Osteoblast (primary cell): Measurements from ENCODE around the gene NRGN. TPM values are rescaled to one million over a fixed set of nuclear protein-coding genes. Genes with fewer than 3 reads are reported as not detected.
A peak's percentile ranks its signal among the peaks of the same experiment; 100 is the strongest.

ENCODE experiments used
- DNase-seq: peaks from one replicate; pipeline ENCODE4 v3.0.0; 2011; ENCODE audit warnings: low spot score, mixed read lengths; ENCODE audit not compliant: insufficient read length; ENCODE audit errors: missing footprints
- H2AFZ ChIP-seq: 2 replicates; pipeline ENCODE4 v1.6.0; 2011; ENCODE audit warnings: mild to moderate bottlenecking, low read length
- H3K27ac ChIP-seq: 2 replicates; pipeline ENCODE4 v1.5.1; 2011; ENCODE audit warnings: mild to moderate bottlenecking, low read depth, low read length, moderate library complexity
- H3K27me3 ChIP-seq: 2 replicates; pipeline ENCODE4 v1.6.0; 2012; ENCODE audit warnings: mild to moderate bottlenecking, control low read depth, inconsistent platforms, low read length, moderate library complexity; ENCODE audit not compliant: insufficient read depth
- H3K36me3 ChIP-seq: 2 replicates; pipeline ENCODE4 v1.5.1; 2011; ENCODE audit warnings: mild to moderate bottlenecking, low read length, control low read depth, moderate library complexity; ENCODE audit not compliant: insufficient read depth
- H3K4me1 ChIP-seq: 2 replicates; pipeline ENCODE4 v1.5.1; 2011; ENCODE audit warnings: mild to moderate bottlenecking, low read length, control low read depth, moderate library complexity; ENCODE audit not compliant: insufficient read depth
- H3K4me2 ChIP-seq: 2 replicates; pipeline ENCODE4 v1.6.0; 2011; ENCODE audit warnings: mild to moderate bottlenecking, low read length; ENCODE audit not compliant: insufficient read depth
- H3K4me3 ChIP-seq: fragments of 200-600 bp; sonication (generic); 3 replicates; pipeline ENCODE4 v1.5.1; 2012; ENCODE audit warnings: mild to moderate bottlenecking, low read length, inconsistent platforms; ENCODE audit not compliant: insufficient read depth
- H3K79me2 ChIP-seq: 2 replicates; pipeline ENCODE4 v1.6.0; 2012; ENCODE audit warnings: mild to moderate bottlenecking, low read length, control low read depth, inconsistent platforms; ENCODE audit not compliant: insufficient read depth
- H3K9me3 ChIP-seq: 2 replicates; pipeline ENCODE4 v1.5.1; 2011; ENCODE audit warnings: low read depth, low read length, control low read depth
- H4K20me1 ChIP-seq: 2 replicates; pipeline ENCODE4 v1.6.0; 2012; ENCODE audit warnings: mild to moderate bottlenecking, low read length, control low read depth; ENCODE audit not compliant: insufficient read depth
- CTCF ChIP-seq: IDR thresholded peaks from 2 replicates; pipeline ENCODE4 v1.5.1; 2011; ENCODE audit warnings: mild to moderate bottlenecking, low read depth, low read length, moderate library complexity; ENCODE audit errors: extremely low read depth
- total RNA-seq: library from RNA; depleted of rRNA; stranded (reverse); fragments of >200 nt; gene quantifications from 2 replicates; pipeline ENCODE4 v1.2.3, GENCODE V29; 2012

NRGN gene
- total RNA-seq, 1 donor = under 0.01 TPM

GRCh38 chr11:124745270-124745834 lies 5.6 kb downstream of the NRGN start:
- DNase-seq = no peak
- Histone ChIP-seq H3K4me2 (peak overlapping the region; percentile 96), H3K9me3 (no peaks in the 10 kb centered on the region), H3K36me3 (no peaks in the 10 kb centered on the region), H4K20me1 (no peaks in the 10 kb centered on the region), H3K27me3 (peaks cover 62% of the 10 kb centered on the region), H3K27ac (no peak overlapping the region), H3K4me3 (no peak overlapping the region), H3K79me2 (no peaks in the 10 kb centered on the region), H3K4me1 (peaks cover 12% of the 10 kb centered on the region), H2AFZ (no peak overlapping the region)
- TF ChIP-seq CTCF = no peak

GRCh38 chr11:124745835-124746620 lies 6.3 kb downstream of the NRGN start:
- DNase-seq = peak; percentile 88
- H2AFZ ChIP-seq = peak overlapping the region; percentile 93
- no peak for TF ChIP-seq CTCF
- H3K27me3 ChIP-seq = peaks cover 58% of the 10 kb centered on the region
- H3K4me2 ChIP-seq = peak overlapping the region; percentile 96
- no peak overlapping the region for H3K27ac ChIP-seq
- H3K36me3 ChIP-seq = no peaks in the 10 kb centered on the region
- peaks cover 12% of the 10 kb centered on the region for H3K4me1 ChIP-seq
- H3K9me3 ChIP-seq = no peaks in the 10 kb centered on the region
- no peaks in the 10 kb centered on the region for H3K79me2 ChIP-seq
- H3K4me3 ChIP-seq = peak overlapping the region; percentile 79
- H4K20me1 ChIP-seq = no peaks in the 10 kb centered on the region

GRCh38 chr11:124746621-124747243 lies 7.0 kb downstream of the NRGN start:
- Histone ChIP-seq H3K4me2 (peak overlapping the region; percentile 96), H3K27me3 (peaks cover 56% of the 10 kb centered on the region), H2AFZ (peak overlapping the region; percentile 93), H3K9me3 (no peaks in the 10 kb centered on the region), H3K36me3 (no peaks in the 10 kb centered on the region), H3K79me2 (no peaks in the 10 kb centered on the region), H3K4me1 (peaks cover 12% of the 10 kb centered on the region), H3K4me3 (peak overlapping the region; percentile 79), H3K27ac (no peak overlapping the region), H4K20me1 (no peaks in the 10 kb centered on the region)
- peak; percentile 97 for DNase-seq
- peak; percentile 52 for TF ChIP-seq CTCF

GRCh38 chr11:124747406-124748099 lies 7.8 kb downstream of the NRGN start:
- Histone ChIP-seq H3K4me1 (peaks cover 12% of the 10 kb centered on the region), H3K4me3 (no peak overlapping the region), H3K79me2 (no peaks in the 10 kb centered on the region), H2AFZ (peak overlapping the region; percentile 56), H3K27me3 (peaks cover 56% of the 10 kb centered on the region), H4K20me1 (no peaks in the 10 kb centered on the region), H3K4me2 (peak overlapping the region; percentile 96), H3K9me3 (no peaks in the 10 kb centered on the region), H3K36me3 (no peaks in the 10 kb centered on the region), H3K27ac (no peak overlapping the region)
- DNase-seq = no peak
- no peak for TF ChIP-seq CTCF
